Right lobe of liver (tissue), 6 donors: ENCODE measurements around the gene GPR39. TPM values are rescaled to one million over a fixed set of nuclear protein-coding genes. Genes with fewer than 3 reads are reported as not detected.

Experiments
- ATAC-seq, 4 donors: fragments of 200-7000 bp; cut with Tn5 transposase; one replicate each; pipeline ENCODE4 v1.9.1; 2020; ENCODE audit warnings: mild to moderate bottlenecking in 4 of 4, moderate library complexity in 4 of 4
- DNase-seq, 3 donors: peaks; one replicate each; pipeline ENCODE4 v3.0.0-alpha.2; 2020
- H3K27ac ChIP-seq, 3 donors: fragments of 200-600 bp; one replicate each; pipeline ENCODE4 v1.8.0; 2022
- H3K27me3 ChIP-seq, 2 donors: fragments of 200-600 bp; one replicate each; pipeline ENCODE4 v1.8.0; 2022
- H3K36me3 ChIP-seq, 4 donors: fragments of 200-600 bp; sonication (generic) in 1 of 4; one replicate each; pipeline versions ENCODE4 v1.5.1 to v1.8.0; 2017 to 2022; ENCODE audit warnings: control low read depth in 1 of 4
- H3K4me1 ChIP-seq, 4 donors: fragments of 200-600 bp; sonication (generic) in 1 of 4; one replicate each; pipeline versions ENCODE4 v1.5.1 to v1.8.0; 2017 to 2022; ENCODE audit warnings: control low read depth in 1 of 4
- H3K4me3 ChIP-seq, 3 donors: fragments of 200-600 bp; one replicate each; pipeline ENCODE4 v1.8.0; 2022
- H3K9me3 ChIP-seq, 4 donors: fragments of 200-600 bp; sonication (generic) in 1 of 4; one replicate each; pipeline versions ENCODE4 v1.5.1 to v1.8.0; 2017 to 2022; ENCODE audit warnings: control low read depth in 1 of 4
- CTCF ChIP-seq, 4 donors: fragments of 200-600 bp in 3 of 4; fragments of 450-650 bp in 1 of 4; IDR thresholded peaks; one replicate each; pipeline versions ENCODE4 v1.5.1 to v1.8.0; 2016 to 2022; ENCODE audit warnings: antibody characterized with exemption in 4 of 4, mild to moderate bottlenecking in 2 of 4
- POLR2A ChIP-seq: fragments of 450-650 bp; IDR thresholded peaks from one replicate; pipeline ENCODE4 v1.6.1; 2017; ENCODE audit warnings: antibody characterized with exemption, mild to moderate bottlenecking
- WGBS: methylation state at CpG from one replicate; pipeline ENCODE4 v1.1.6; 2018; ENCODE audit warnings: low coverage, low lambda C conversion rate; ENCODE audit not compliant: insufficient coverage; ENCODE audit errors: missing lambda C conversion rate; 5-methylcytosine and 5-hydroxymethylcytosine counted together
- intact Hi-C, 2 donors: fragments of 100-400 bp; cut with DNase I; formaldehyde crosslinking; loops; one replicate each; pipeline versions ENCODE4 v1.11.2 to v1.14.1; 2022
- total RNA-seq, 6 experiments: library from RNA; depleted of rRNA in 2 of 6; stranded (reverse); fragments of >200 nt in 2 of 6; fragmentation: NEBNext Ultra II Directional in 3 of 6; extraction: Animal tissue kit (Norgen Biotek cat#: 25700) in 3 of 6; gene quantifications; one replicate each; pipeline versions ENCODE4 v1.1.0 to v1.2.4, GENCODE V29; 2016 to 2023
- donor health status: DM: no; HTN: yes; CAD: no.
- donor health status: DM: no; HTN: no; CAD: no.
- donor health status: DM: no; HTN: no; CAD: no.
- donor health status: DM: no; HTN: yes; CAD: no.
- donor health status: DM: no; HTN: yes; CAD: no.

The GPR39 gene
- total RNA-seq, 6 experiments from 2014 or later = 3.6 to 9.1 (median 6.0) TPM

GRCh38 chr2:132627536-132627935 lies 210.9 kb downstream of the GPR39 start:
- WGBS = 75% methylated on average over 3 of the region's 3 CpGs
- intact Hi-C loops = no loop called here
- DNase-seq = no peak
- no peak overlapping the region for H3K27ac ChIP-seq
- peaks cover 0 to 15% (median 7%) of the 10 kb centered on the region in 4 donors for H3K4me1 ChIP-seq
- no peaks in the 10 kb centered on the region for H3K36me3 ChIP-seq
- TF ChIP-seq POLR2A (no peak), CTCF (IDR thresholded peaks at IDR 0.05) (no peak)
- no peak overlapping the region for H3K4me3 ChIP-seq
- no peak for ATAC-seq
- no peaks in the 10 kb centered on the region for H3K9me3 ChIP-seq
- H3K27me3 ChIP-seq = no peaks in the 10 kb centered on the region

GRCh38 chr2:132632000-132632649 lies 215.5 kb downstream of the GPR39 start:
- intact Hi-C loops = loop anchor here in 1 of 2 donors (10.0 kb wide), 1 partner anchor 87 kb away; no protein-coding TSS in a partner anchor
- peak overlapping the region in 1 of 3 donors; percentile 14 for H3K4me3 ChIP-seq
- H3K27ac ChIP-seq = peak overlapping the region; percentile 64 to 79 (median 68)
- H3K36me3 ChIP-seq = no peaks in the 10 kb centered on the region
- DNase-seq (peak; percentile 75 to 89 (median 83)), ATAC-seq (peak; percentile 95 to 98 (median 96))
- peaks cover 0 to 20% (median 10%) of the 10 kb centered on the region in 4 donors for H3K4me1 ChIP-seq
- no peak for TF ChIP-seq CTCF (IDR thresholded peaks at IDR 0.05)
- no peaks in the 10 kb centered on the region for H3K27me3 ChIP-seq
- WGBS = 13% methylated on average over 6 of the region's 6 CpGs
- no peaks in the 10 kb centered on the region for H3K9me3 ChIP-seq

GRCh38 chr2:132633635-132634034 lies 217.0 kb downstream of the GPR39 start:
- H3K27me3 ChIP-seq = no peaks in the 10 kb centered on the region
- ATAC-seq = no peak
- no peaks in the 10 kb centered on the region for H3K9me3 ChIP-seq
- 89% methylated on average over 2 of the region's 2 CpGs for WGBS
- no peak for DNase-seq
- no peaks in the 10 kb centered on the region for H3K36me3 ChIP-seq
- no peak overlapping the region for H3K4me3 ChIP-seq
- peaks cover 0 to 20% (median 10%) of the 10 kb centered on the region in 4 donors for H3K4me1 ChIP-seq
- no peak overlapping the region for H3K27ac ChIP-seq
- no peak for TF ChIP-seq POLR2A
- TF ChIP-seq CTCF (IDR thresholded peaks at IDR 0.05) = no peak
- intact Hi-C loops = loop anchor here in 1 of 2 donors (10.0 kb wide), 1 partner anchor 89 kb away; no protein-coding TSS in a partner anchor

- TF ChIP-seq CTCF (IDR thresholded peaks at IDR 0.05) = no peak
- TF ChIP-seq POLR2A = no peak
- Histone ChIP-seq H3K4me1 (peaks cover 0 to 16% (median 7%) of the 10 kb centered on the region in 4 donors), H3K27me3 (no peaks in the 10 kb centered on the region), H3K36me3 (no peaks in the 10 kb centered on the region), H3K9me3 (no peaks in the 10 kb centered on the region), H3K27ac (no peak overlapping the region), H3K4me3 (no peak overlapping the region)
- intact Hi-C loops = loop anchor here in 1 of 2 donors (10.0 kb wide), 1 partner anchor 92 kb away; no protein-coding TSS in a partner anchor
- ATAC-seq (peak in 3 of 4 donors; percentile 41 to 67 (median 52)), DNase-seq (peak in 2 of 3 donors; percentile 32 to 56)
- WGBS = 20% methylated on average over 1 of the region's 1 CpG
These were observed 219.7 kb downstream of the GPR39 start for GRCh38 chr2:132636346-132636745.
